MCF 10A (cell line): Measurements from ENCODE around the gene FARSB. TPM values are rescaled to one million over a fixed set of nuclear protein-coding genes. Genes with fewer than 3 reads are reported as not detected.

Source experiments
- BruUV-seq: library from RNA; stranded (reverse); fragments of 400-500 nt; replicated peaks from 2 replicates; lab custom pipeline; 2021; lab: Mats Ljungman, UMichigan
- CTCF ChIA-PET: fragments of 300-600 bp; sonication (Branson Sonifier 250); formaldehyde crosslinking; extraction: SDS; loops from one replicate; lab custom pipeline; 2021; ENCODE audit warnings: antibody characterized with exemption, inconsistent platforms; lab: Yijun Ruan, JAX
- POLR2A ChIA-PET: fragments of 300-600, 350-650 bp; sonication (Branson Sonifier 250); formaldehyde crosslinking; extraction: SDS; loops from one replicate; lab custom pipeline; 2020; ENCODE audit warnings: antibody characterized with exemption, inconsistent platforms; lab: Yijun Ruan, JAX
- DNase-seq: peaks from one replicate; pipeline ENCODE4 v3.0.0-alpha.2; 2018; ENCODE audit not compliant: unreplicated experiment
- H3K27ac Mint-ChIP-seq: one replicate; pipeline ENCODE4 v1.8.0; 2022; ENCODE audit warnings: mild to moderate bottlenecking, low read depth, mixed read lengths; ENCODE audit not compliant: unreplicated experiment
- H3K27me3 Mint-ChIP-seq: one replicate; pipeline ENCODE4 v1.8.0; 2022; ENCODE audit warnings: mixed read lengths; ENCODE audit not compliant: insufficient read depth, unreplicated experiment
- H3K36me3 Mint-ChIP-seq: one replicate; pipeline ENCODE4 v1.8.0; 2022; ENCODE audit warnings: mild to moderate bottlenecking, moderate library complexity, mixed read lengths; ENCODE audit not compliant: insufficient read depth, unreplicated experiment
- H3K4me1 Mint-ChIP-seq: one replicate; pipeline ENCODE4 v1.8.0; 2022; ENCODE audit warnings: mixed read lengths; ENCODE audit not compliant: insufficient read depth, unreplicated experiment
- H3K4me3 Mint-ChIP-seq: one replicate; pipeline ENCODE4 v1.8.0; 2022; ENCODE audit warnings: mild to moderate bottlenecking, moderate library complexity, mixed read lengths; ENCODE audit not compliant: unreplicated experiment
- H3K9me3 Mint-ChIP-seq: one replicate; pipeline ENCODE4 v1.8.0; 2022; ENCODE audit warnings: mixed read lengths; ENCODE audit not compliant: unreplicated experiment
- intact Hi-C: fragments of 100-400 bp; cut with micrococcal nuclease; formaldehyde crosslinking; loops from 2 replicates; pipeline ENCODE4 v1.14.1; 2022
- total RNA-seq: library from RNA; stranded (reverse); gene quantifications from 2 replicates; pipeline ENCODE4 v1.2.3, GENCODE V29; 2022
- TF ChIP-seq, protein P1 (sequence below): fragments of 200-600 bp; IDR thresholded peaks from one replicate; pipeline ENCODE4 v1.8.0; 2022; ENCODE audit warnings: antibody characterized with exemption, mild to moderate bottlenecking; ENCODE audit not compliant: unreplicated experiment

FARSB gene
- total RNA-seq, 1 experiment from 2014 or later = 70.3 TPM

DNA sequence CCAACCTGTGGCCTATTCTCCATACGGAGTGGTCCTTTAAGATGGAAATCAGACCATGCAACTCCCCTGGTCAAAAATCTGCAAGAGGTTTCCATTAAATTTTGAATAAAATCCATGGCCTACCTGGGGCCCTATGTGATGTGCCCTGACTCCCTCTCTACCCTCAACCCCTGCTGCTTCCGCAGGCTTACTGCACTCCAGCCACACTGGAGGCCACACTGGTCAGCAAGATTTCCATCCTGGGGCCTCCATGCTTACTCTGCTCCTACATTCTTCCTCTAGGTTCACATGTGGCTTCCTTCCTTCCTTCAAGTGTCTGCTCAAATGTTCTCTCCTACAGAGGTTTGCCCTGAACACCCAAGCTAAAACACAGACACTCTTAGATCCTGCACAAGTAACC lies 40.6 kb downstream of the FARSB start:
- TF ChIP-seq, protein P1, sequence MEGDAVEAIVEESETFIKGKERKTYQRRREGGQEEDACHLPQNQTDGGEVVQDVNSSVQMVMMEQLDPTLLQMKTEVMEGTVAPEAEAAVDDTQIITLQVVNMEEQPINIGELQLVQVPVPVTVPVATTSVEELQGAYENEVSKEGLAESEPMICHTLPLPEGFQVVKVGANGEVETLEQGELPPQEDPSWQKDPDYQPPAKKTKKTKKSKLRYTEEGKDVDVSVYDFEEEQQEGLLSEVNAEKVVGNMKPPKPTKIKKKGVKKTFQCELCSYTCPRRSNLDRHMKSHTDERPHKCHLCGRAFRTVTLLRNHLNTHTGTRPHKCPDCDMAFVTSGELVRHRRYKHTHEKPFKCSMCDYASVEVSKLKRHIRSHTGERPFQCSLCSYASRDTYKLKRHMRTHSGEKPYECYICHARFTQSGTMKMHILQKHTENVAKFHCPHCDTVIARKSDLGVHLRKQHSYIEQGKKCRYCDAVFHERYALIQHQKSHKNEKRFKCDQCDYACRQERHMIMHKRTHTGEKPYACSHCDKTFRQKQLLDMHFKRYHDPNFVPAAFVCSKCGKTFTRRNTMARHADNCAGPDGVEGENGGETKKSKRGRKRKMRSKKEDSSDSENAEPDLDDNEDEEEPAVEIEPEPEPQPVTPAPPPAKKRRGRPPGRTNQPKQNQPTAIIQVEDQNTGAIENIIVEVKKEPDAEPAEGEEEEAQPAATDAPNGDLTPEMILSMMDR = no peak
- Mint-ChIP-seq H3K36me3 (peaks cover 62% of the 10 kb centered on the region), H3K27me3 (no peaks in the 10 kb centered on the region), H3K27ac (no peak overlapping the region), H3K4me3 (no peak overlapping the region), H3K4me1 (no peaks in the 10 kb centered on the region), H3K9me3 (no peaks in the 10 kb centered on the region)
- POLR2A ChIA-PET = interaction anchor here (0.8 to 1.2 kb wide), 2 partner anchors 9 to 162 kb away, joined by 3 read pairs; no protein-coding TSS in a partner anchor
- CTCF ChIA-PET = interaction anchor here (0.5 to 2.8 kb wide), 8 partner anchors 12 to 591 kb away, joined by 3 to 24 read pairs (median 5); no protein-coding TSS in a partner anchor
- intact Hi-C loops = no loop called here
- DNase-seq = no peak
- no TSS peak for BruUV-seq

DNA sequence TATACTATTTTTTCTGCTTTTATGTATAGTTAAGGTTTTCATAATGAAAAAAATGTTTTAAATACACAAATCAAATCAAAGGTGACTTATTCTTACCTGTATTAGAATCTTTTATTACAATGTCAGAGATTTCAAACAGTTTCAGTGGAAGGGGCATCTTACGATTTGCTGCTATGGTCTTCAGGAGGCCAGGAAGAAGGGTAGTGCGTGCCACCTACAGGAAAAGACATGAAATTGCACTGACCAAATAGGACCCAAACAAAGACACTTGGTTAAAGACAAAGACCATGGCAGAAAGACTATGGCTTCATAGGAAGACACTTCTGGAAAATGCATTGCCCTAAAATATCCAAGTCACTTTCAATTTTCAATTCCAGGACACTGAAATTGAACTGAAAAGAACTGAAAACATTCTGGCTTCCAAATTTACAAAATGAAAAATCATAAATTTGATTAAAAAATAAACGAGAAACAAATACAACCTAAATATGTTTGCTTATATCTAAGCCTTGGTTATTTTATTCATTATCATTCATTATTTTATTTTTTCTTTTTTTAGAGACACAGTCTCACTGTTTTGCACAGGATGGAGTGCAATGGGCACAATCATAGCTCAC lies 42.1 kb downstream of the FARSB start:
- Mint-ChIP-seq H3K4me1 (no peaks in the 10 kb centered on the region), H3K36me3 (peaks cover 56% of the 10 kb centered on the region), H3K27me3 (no peaks in the 10 kb centered on the region), H3K9me3 (no peaks in the 10 kb centered on the region), H3K4me3 (no peak overlapping the region), H3K27ac (no peak overlapping the region)
- intact Hi-C loops = loop anchor here (1.0 kb wide), 3 partner anchors 296 to 589 kb away; no protein-coding TSS in a partner anchor
- POLR2A ChIA-PET = interaction anchor here (1.1 to 1.5 kb wide), 2 partner anchors 296 to 576 kb away, joined by 3 to 4 read pairs; no protein-coding TSS in a partner anchor
- CTCF ChIA-PET = interaction anchor here (0.6 to 3.7 kb wide), 23 partner anchors 10 to 589 kb away, joined by 3 to 24 read pairs (median 4); no protein-coding TSS in a partner anchor
- peak; percentile 59 for DNase-seq
- TF ChIP-seq, protein P1 = peak; percentile 69
- no TSS peak for BruUV-seq

DNA sequence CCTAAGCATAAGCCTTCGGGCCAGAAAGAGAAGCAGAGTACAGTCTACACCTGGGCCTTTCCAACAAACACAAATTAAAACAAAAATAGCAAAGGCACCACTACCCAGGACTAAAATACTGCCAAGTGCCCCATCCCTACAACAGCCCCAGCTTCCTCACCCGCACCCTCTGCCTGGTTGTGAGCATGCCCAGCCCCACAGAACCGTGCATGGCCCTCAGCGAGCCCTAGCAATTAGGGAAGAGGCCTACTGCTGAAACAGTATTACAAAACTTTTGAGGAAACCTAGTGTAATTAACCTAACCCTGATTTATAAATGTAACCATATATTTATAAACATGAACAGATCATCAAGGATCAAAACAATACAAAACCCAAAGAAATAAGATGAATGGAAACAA lies 44.2 kb downstream of the FARSB start:
- intact Hi-C loops = no loop called here
- H3K4me3 Mint-ChIP-seq = no peak overlapping the region
- TF ChIP-seq, protein P1 = no peak
- ChIA-PET POLR2A (interaction anchor here (0.6 to 1.4 kb wide), 5 partner anchors 8 to 294 kb away, joined by 3 to 6 read pairs (median 3); no protein-coding TSS in a partner anchor), CTCF (interaction anchor here (0.8 to 3.7 kb wide), 5 partner anchors 26 to 573 kb away, joined by 3 to 16 read pairs (median 3); no protein-coding TSS in a partner anchor)
- no peak for DNase-seq
- peaks cover 67% of the 10 kb centered on the region for H3K36me3 Mint-ChIP-seq
- no peaks in the 10 kb centered on the region for H3K9me3 Mint-ChIP-seq
- BruUV-seq = no TSS peak
- H3K27ac Mint-ChIP-seq = no peak overlapping the region
- H3K4me1 Mint-ChIP-seq = no peaks in the 10 kb centered on the region
- no peaks in the 10 kb centered on the region for H3K27me3 Mint-ChIP-seq

DNA sequence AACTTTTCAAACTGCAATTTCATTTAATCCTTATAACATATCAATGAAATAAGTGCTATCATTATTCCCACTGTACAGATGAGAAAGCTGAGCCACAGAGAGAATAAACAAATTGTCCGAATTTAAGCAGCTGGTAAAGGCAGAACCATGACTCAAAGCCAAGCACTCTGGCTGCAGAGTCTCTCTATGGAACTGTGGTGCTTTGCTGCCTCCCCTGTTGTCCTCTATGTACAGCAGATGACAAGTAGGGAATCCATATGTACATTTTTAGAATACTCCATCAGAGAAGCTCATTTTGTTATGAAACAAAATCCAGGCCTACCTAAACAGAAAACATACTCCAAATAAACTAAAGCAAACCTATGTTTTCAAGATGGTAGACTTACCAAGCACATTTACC lies 45.1 kb downstream of the FARSB start:
- BruUV-seq = no TSS peak
- Mint-ChIP-seq H3K9me3 (no peaks in the 10 kb centered on the region), H3K27ac (no peak overlapping the region), H3K36me3 (peaks cover 67% of the 10 kb centered on the region), H3K27me3 (no peaks in the 10 kb centered on the region), H3K4me1 (peaks cover 4% of the 10 kb centered on the region), H3K4me3 (no peak overlapping the region)
- ChIA-PET POLR2A (interaction anchor here (0.7 to 1.2 kb wide), 4 partner anchors 9 to 293 kb away, joined by 3 to 7 read pairs (median 3); no protein-coding TSS in a partner anchor), CTCF (interaction anchor here (0.6 to 3.7 kb wide), 5 partner anchors 47 to 572 kb away, joined by 3 to 16 read pairs (median 4); a partner anchor contains a TSS)
- TF ChIP-seq, protein P1 = no peak
- peak; percentile 10 for DNase-seq
- intact Hi-C loops = no loop called here
